ENCODE results near the gene MAIP1. TPM values are rescaled to one million over a fixed set of nuclear protein-coding genes. Genes with fewer than 3 reads are reported as not detected.
A peak's percentile ranks its signal among the peaks of the same experiment; 100 is the strongest.

Gene MAIP1
- polyA plus RNA-seq, 1 of the 3 experiments (the other 2 are of a cell fraction): 11.5 TPM

DNA sequence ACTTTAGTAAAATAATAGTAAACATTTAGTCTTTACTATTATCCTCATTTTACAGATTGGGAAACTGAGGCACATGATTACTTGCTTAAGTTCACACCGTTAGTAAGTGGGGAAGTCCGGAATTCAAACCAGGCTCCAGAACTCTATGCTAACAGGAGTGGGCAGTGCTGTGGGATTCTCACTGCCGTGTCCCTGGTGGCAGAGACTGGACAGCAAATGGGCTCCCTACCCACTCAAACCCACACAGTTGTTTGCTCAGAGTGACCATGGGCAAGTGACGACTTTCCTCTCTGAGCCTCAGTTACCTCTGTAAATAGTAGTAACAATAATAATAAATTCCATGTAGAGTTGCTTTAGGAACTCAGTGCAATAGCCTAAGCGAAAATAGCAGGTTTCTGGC is 24.0 kb downstream of the MAIP1 start:
- CTCF ChIA-PET: interaction anchor here (1.0 to 2.9 kb wide), 22 partner anchors 8 to 724 kb away, joined by 3 to 39 read pairs (median 6); partner anchors contain the start of gene SPATS2L
- Histone ChIP-seq H3K9me2 (no peaks in the 10 kb centered on the region), H3K27me3 (ENCODE audit: insufficient read depth) (no peaks in the 10 kb centered on the region), H3K9me3 (no peaks in the 10 kb centered on the region), H3K36me3 (replicated peaks in 1 of 2; ENCODE audit: control insufficient read depth in 1 of 2, insufficient read depth in 2 of 2, low read length in 1 of 2) (peaks cover 0 to 3% of the 10 kb centered on the region in 2 experiments), H3K4me1 (ENCODE audit: control insufficient read depth in 1 of 2, insufficient read depth in 2 of 2, low read depth in 1 of 2, low read length in 1 of 2) (peaks cover 8% of the 10 kb centered on the region in 2 experiments; a peak in 3 of 4 replicates), H3K27ac (ENCODE audit: low read depth in 2 of 2, low read length in 1 of 2) (no peak overlapping the region), H3K4me3 (ENCODE audit: low read depth in 2 of 2, low read length in 1 of 2) (no peak overlapping the region; a peak in 1 of 4 replicates), H4K20me1 (ENCODE audit: insufficient read depth) (no peaks in the 10 kb centered on the region), H3K4me2 (peak overlapping the region; percentile 41; the same call in 1 of the 2 replicates), H3K79me2 (ENCODE audit: insufficient read depth) (no peaks in the 10 kb centered on the region), H2AFZ (ENCODE audit: low read depth) (peak overlapping the region; percentile 60; the same call in 1 of the 2 replicates), H3F3A (replicated peaks; ENCODE audit: insufficient read depth) (no peaks in the 10 kb centered on the region), H3K9ac (no peak overlapping the region)
- whole genome bisulfite sequencing (ENCODE audit: low lambda C conversion rate): 89% methylated on average over 5 of the region's 5 CpGs
- POLR2A ChIA-PET: no interaction called here
- TF ChIP-seq FOSL2 (IDR thresholded peaks at IDR 0.05; ENCODE audit: borderline replicate concordance, low read depth): no peak
- TF ChIP-seq TCF12 (IDR thresholded peaks at IDR 0.05): no peak
- no peak for TF ChIP-seq EP300 (IDR thresholded peaks at IDR 0.05; ENCODE audit: borderline replicate concordance in 1 of 2, low read depth in 1 of 2, low read length in 1 of 2)
- no peak for TF ChIP-seq POLR2AphosphoS5 (IDR thresholded peaks at IDR 0.05; ENCODE audit: low read depth, low read length)
- TF ChIP-seq JUND (IDR thresholded peaks at IDR 0.05): no peak
- no peak for TF ChIP-seq MAX (IDR thresholded peaks at IDR 0.05; ENCODE audit: low read depth)
- no peak for DNase-seq

DNA sequence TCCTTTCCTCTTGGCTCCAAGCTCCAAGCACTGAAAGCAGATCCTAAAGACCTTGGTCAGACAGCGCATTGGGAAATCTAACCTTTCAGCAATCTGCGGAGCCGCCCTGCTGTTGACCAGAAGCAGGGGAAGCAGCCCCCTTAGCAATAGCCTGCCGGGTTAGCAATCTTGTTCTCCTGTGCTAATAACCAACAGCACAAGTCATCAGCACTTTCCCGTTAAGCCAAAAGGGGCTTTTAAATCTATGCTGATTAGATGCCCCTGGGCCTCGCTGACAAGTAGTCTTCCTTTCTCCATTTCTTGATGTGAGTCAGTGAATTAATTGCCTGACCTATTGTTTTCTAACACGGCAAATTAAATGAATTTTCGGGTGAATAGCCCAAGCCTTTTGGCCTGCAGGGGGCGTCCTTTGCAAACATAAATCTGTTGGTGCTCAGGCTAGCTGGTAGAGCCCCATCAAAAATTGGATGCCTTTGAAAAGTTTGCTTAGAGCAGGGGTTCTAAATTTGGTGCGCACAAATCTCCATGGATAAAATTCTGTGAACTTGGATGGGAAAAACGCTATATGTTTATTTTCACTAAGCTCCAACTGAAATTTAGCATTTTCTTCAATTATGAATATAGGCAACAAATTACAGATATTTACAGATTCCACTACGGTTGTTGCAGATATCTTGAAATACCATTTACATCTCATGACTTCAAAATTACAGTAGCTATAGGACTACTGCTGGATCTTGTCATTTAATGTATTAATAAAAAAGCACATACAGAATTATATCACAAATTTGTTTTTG is 24.6 kb downstream of the MAIP1 start:
- POLR2A ChIA-PET: no interaction called here
- peak; percentile 52 for DNase-seq
- Histone ChIP-seq H4K20me1 (ENCODE audit: insufficient read depth) (no peaks in the 10 kb centered on the region), H3K27me3 (ENCODE audit: insufficient read depth) (no peaks in the 10 kb centered on the region), H3K9me2 (no peaks in the 10 kb centered on the region), H3K9ac (no peak overlapping the region), H2AFZ (ENCODE audit: low read depth) (peak overlapping the region; percentile 60), H3K4me2 (peak overlapping the region; percentile 41), H3K9me3 (no peaks in the 10 kb centered on the region), H3K4me3 (ENCODE audit: low read depth in 2 of 2, low read length in 1 of 2) (peak overlapping the region; percentile 12 to 13; a peak in 2 of 4 replicates), H3K27ac (ENCODE audit: low read depth in 2 of 2, low read length in 1 of 2) (no peak overlapping the region), H3F3A (replicated peaks; ENCODE audit: insufficient read depth) (no peaks in the 10 kb centered on the region), H3K36me3 (replicated peaks in 1 of 2; ENCODE audit: control insufficient read depth in 1 of 2, insufficient read depth in 2 of 2, low read length in 1 of 2) (no peaks in the 10 kb centered on the region), H3K4me1 (ENCODE audit: control insufficient read depth in 1 of 2, insufficient read depth in 2 of 2, low read depth in 1 of 2, low read length in 1 of 2) (peaks cover 8% of the 10 kb centered on the region in 2 experiments; a peak in 3 of 4 replicates), H3K79me2 (ENCODE audit: insufficient read depth) (no peaks in the 10 kb centered on the region)
- TF ChIP-seq, protein P1, sequence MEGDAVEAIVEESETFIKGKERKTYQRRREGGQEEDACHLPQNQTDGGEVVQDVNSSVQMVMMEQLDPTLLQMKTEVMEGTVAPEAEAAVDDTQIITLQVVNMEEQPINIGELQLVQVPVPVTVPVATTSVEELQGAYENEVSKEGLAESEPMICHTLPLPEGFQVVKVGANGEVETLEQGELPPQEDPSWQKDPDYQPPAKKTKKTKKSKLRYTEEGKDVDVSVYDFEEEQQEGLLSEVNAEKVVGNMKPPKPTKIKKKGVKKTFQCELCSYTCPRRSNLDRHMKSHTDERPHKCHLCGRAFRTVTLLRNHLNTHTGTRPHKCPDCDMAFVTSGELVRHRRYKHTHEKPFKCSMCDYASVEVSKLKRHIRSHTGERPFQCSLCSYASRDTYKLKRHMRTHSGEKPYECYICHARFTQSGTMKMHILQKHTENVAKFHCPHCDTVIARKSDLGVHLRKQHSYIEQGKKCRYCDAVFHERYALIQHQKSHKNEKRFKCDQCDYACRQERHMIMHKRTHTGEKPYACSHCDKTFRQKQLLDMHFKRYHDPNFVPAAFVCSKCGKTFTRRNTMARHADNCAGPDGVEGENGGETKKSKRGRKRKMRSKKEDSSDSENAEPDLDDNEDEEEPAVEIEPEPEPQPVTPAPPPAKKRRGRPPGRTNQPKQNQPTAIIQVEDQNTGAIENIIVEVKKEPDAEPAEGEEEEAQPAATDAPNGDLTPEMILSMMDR (IDR thresholded peaks at IDR 0.05): peak; percentile 98
- TF ChIP-seq JUND (IDR thresholded peaks at IDR 0.05) (no peak), RCOR1 (IDR thresholded peaks at IDR 0.05; ENCODE audit: low read length) (0 out of 2 replicates have a peak, but pooled peaks have one; percentile 13), RAD21 (IDR thresholded peaks at IDR 0.05; ENCODE audit: low read length) (peak; percentile 93), EP300 (IDR thresholded peaks at IDR 0.05; ENCODE audit: borderline replicate concordance in 1 of 2, low read depth in 1 of 2, low read length in 1 of 2) (0 out of 4 replicates have a peak, but pooled peaks of 1 of the 2 experiments have one; percentile 3), SMC3 (IDR thresholded peaks at IDR 0.05; ENCODE audit: low read depth, low read length) (peak; percentile 89), EZH2phosphoT487 (IDR thresholded peaks at IDR 0.05; ENCODE audit: borderline replicate concordance, low read depth) (no peak)
- TF ChIP-seq, protein P2, sequence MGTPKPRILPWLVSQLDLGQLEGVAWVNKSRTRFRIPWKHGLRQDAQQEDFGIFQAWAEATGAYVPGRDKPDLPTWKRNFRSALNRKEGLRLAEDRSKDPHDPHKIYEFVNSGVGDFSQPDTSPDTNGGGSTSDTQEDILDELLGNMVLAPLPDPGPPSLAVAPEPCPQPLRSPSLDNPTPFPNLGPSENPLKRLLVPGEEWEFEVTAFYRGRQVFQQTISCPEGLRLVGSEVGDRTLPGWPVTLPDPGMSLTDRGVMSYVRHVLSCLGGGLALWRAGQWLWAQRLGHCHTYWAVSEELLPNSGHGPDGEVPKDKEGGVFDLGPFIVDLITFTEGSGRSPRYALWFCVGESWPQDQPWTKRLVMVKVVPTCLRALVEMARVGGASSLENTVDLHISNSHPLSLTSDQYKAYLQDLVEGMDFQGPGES (IDR thresholded peaks at IDR 0.05; ENCODE audit: low read depth, low read length): no peak
- 25% methylated on average over 12 of the region's 12 CpGs for WGBS (ENCODE audit: low lambda C conversion rate)
- CTCF ChIA-PET: interaction anchor here (0.7 to 2.9 kb wide), 34 partner anchors 9 to 724 kb away, joined by 3 to 39 read pairs (median 4); partner anchors contain the start of genes KCTD18 and SPATS2L
